ENCODE data around the gene PDLIM7.

The PDLIM7 gene

GRCh38 chr5:177542816-177543465, 45.5 kb upstream of the PDLIM7 start:
- no peak overlapping the region for H3K4me3 ChIP-seq (replicated peaks; ENCODE audit: insufficient read depth, low read length)
- TF ChIP-seq POLR2AphosphoS5 (IDR thresholded peaks at IDR 0.05; ENCODE audit: low read depth): no peak
- TF ChIP-seq SPI1 (IDR thresholded peaks at IDR 0.05; ENCODE audit: borderline replicate concordance, low read depth): no peak
- no peak for TF ChIP-seq CTCF (IDR thresholded peaks at IDR 0.05; ENCODE audit: insufficient read depth, low read length)
- no peak for TF ChIP-seq REST (IDR thresholded peaks at IDR 0.05; ENCODE audit: insufficient replicate concordance, low read depth)
- TF ChIP-seq GABPA (IDR thresholded peaks at IDR 0.05; ENCODE audit: low read depth): no peak
- H3K27ac ChIP-seq (replicated peaks): peak overlapping the region; percentile 12; the same call in 1 of the 2 replicates
- no peaks in the 10 kb centered on the region for H3K27me3 ChIP-seq (ENCODE audit: insufficient read depth, poor library complexity, severe bottlenecking)
- no peak for DNase-seq (ENCODE audit: low read depth in 1 of 2, low spot score in 1 of 2)

DNA sequence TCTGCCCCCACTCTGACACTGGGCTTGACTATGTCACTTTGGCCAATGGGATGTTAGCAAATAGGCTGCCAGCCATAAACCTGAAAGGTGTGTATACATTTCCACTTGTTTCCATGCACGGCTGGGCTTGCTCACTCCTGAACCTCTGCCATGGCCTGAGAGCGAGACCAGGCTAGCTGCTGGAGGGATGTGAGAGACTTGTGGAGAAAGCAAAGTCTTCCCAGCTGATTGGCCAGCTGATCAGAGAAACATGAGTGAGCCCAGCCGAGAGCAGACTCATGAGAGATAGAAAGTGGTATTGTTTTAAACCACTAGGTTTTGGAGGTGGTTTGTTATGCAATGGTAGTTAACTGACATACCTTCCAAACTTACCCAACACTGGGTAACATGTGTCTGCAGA, 43.0 kb upstream of the PDLIM7 start:
- DNase-seq (ENCODE audit: low read depth in 1 of 2, low spot score in 1 of 2): peak in 1 of 2 experiments; percentile 62
- Histone ChIP-seq H3K27ac (replicated peaks) (peak overlapping the region; percentile 44), H3K4me3 (replicated peaks; ENCODE audit: insufficient read depth, low read length) (no peak overlapping the region), H3K27me3 (ENCODE audit: insufficient read depth, poor library complexity, severe bottlenecking) (no peaks in the 10 kb centered on the region)
- TF ChIP-seq CTCF (IDR thresholded peaks at IDR 0.05; ENCODE audit: insufficient read depth, low read length) (no peak), GABPA (IDR thresholded peaks at IDR 0.05; ENCODE audit: low read depth) (no peak), POLR2AphosphoS5 (IDR thresholded peaks at IDR 0.05; ENCODE audit: low read depth) (no peak), SPI1 (IDR thresholded peaks at IDR 0.05; ENCODE audit: borderline replicate concordance, low read depth) (no peak), REST (IDR thresholded peaks at IDR 0.05; ENCODE audit: insufficient replicate concordance, low read depth) (no peak)

- H3K27ac ChIP-seq (replicated peaks): peak overlapping the region; percentile 44
- no peaks in the 10 kb centered on the region for H3K27me3 ChIP-seq (ENCODE audit: insufficient read depth, poor library complexity, severe bottlenecking)
- DNase-seq (ENCODE audit: low read depth in 1 of 2, low spot score in 1 of 2): peak in 1 of 2 experiments; percentile 40
- no peak overlapping the region for H3K4me3 ChIP-seq (replicated peaks; ENCODE audit: insufficient read depth, low read length)
- TF ChIP-seq POLR2AphosphoS5 (IDR thresholded peaks at IDR 0.05; ENCODE audit: low read depth) (no peak), SPI1 (IDR thresholded peaks at IDR 0.05; ENCODE audit: borderline replicate concordance, low read depth) (no peak), CTCF (IDR thresholded peaks at IDR 0.05; ENCODE audit: insufficient read depth, low read length) (no peak), GABPA (IDR thresholded peaks at IDR 0.05; ENCODE audit: low read depth) (no peak), REST (IDR thresholded peaks at IDR 0.05; ENCODE audit: insufficient replicate concordance, low read depth) (no peak)
These were observed 42.0 kb upstream of the PDLIM7 start for GRCh38 chr5:177539411-177539810.

Data from HL-60 (cell line).